GM23248 (cell line): ENCODE data around the gene RRP1.

ENCODE experiments used
- EZH2 ChIP-seq: fragments of 200-600 bp; sonication (generic); IDR thresholded peaks from 2 replicates; pipeline ENCODE4 v1.6.1; 2018; ENCODE audit warnings: antibody characterized with exemption, mild to moderate bottlenecking; ENCODE audit not compliant: insufficient read depth, poor library complexity, severe bottlenecking
- EZH2phosphoT487 ChIP-seq: fragments of 200-600 bp; sonication (generic); IDR thresholded peaks from 2 replicates; pipeline ENCODE4 v1.6.1; 2018; ENCODE audit warnings: antibody characterized with exemption, moderate library complexity, mild to moderate bottlenecking, low read depth; ENCODE audit not compliant: insufficient read depth

DNA sequence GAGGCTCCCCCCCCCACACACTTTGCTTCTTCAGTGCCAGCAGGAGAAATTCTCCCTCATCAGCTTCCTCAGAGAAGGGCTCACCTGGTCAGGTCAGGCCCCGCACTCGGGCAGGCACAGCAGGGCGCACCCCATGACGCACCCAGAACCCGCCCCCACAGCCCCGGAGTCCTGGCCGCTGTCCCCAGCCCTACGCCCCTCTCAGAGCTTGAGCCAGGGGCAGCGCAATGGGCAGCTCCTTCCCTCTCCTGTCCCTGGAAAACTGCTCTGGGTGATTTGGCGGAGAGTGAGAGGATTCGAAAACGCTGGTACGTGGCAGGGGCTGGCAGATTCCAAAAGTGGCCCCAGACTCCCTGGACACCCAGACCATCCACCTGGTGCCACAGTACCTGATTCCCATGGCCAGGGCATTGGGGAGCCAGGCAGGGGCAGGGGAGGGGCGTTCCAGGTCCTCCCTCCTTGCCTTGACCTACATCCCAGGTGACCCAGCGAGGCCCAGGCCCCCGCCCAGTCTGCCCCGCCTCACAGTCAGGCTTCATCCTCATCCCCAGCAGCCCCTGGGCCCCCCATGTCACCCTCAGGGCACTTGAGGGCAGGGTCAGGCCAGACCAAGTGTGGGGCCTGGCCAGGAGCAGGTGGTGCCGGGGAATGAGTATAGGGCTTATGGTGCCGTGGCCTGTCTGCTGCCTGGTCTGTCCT lies 23.7 kb downstream of the RRP1 start:
- TF ChIP-seq EZH2: no peak
- no peak for TF ChIP-seq EZH2phosphoT487
